GM12873 (cell line): ENCODE data around the gene CENPB.
A peak's percentile ranks its signal among the peaks of the same experiment; 100 is the strongest.

Experiments used
- TF ChIP-seq, protein P1 (sequence below): IDR thresholded peaks from 2 replicates; pipeline ENCODE4 v1.5.1; 2012; ENCODE audit warnings: low read depth, mild to moderate bottlenecking, moderate library complexity, low read length, control low read depth; ENCODE audit not compliant: insufficient read depth; ENCODE audit errors: missing control alignments

Gene CENPB

DNA sequence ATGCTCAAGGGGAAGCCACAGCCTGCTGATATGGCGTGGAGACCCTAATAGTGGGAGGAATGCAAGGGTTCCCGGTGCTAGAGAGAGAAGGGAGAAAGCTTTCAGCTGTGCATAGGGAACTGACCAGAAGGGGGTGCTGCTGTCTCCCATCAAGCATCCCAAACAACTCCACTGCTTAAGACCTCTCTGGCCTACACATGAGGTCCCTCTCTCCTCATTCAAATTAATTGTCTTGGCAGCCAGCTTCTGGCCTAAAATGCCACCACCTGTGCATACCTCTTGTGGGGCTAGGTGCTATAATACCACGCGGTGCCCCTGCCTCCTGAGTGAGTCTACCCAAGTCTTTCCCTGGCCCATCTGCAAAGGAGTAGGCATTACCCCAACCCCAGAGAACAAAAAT lies 33.4 kb downstream of the CENPB start:
- TF ChIP-seq, protein P1, sequence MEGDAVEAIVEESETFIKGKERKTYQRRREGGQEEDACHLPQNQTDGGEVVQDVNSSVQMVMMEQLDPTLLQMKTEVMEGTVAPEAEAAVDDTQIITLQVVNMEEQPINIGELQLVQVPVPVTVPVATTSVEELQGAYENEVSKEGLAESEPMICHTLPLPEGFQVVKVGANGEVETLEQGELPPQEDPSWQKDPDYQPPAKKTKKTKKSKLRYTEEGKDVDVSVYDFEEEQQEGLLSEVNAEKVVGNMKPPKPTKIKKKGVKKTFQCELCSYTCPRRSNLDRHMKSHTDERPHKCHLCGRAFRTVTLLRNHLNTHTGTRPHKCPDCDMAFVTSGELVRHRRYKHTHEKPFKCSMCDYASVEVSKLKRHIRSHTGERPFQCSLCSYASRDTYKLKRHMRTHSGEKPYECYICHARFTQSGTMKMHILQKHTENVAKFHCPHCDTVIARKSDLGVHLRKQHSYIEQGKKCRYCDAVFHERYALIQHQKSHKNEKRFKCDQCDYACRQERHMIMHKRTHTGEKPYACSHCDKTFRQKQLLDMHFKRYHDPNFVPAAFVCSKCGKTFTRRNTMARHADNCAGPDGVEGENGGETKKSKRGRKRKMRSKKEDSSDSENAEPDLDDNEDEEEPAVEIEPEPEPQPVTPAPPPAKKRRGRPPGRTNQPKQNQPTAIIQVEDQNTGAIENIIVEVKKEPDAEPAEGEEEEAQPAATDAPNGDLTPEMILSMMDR: peak; percentile 98

DNA sequence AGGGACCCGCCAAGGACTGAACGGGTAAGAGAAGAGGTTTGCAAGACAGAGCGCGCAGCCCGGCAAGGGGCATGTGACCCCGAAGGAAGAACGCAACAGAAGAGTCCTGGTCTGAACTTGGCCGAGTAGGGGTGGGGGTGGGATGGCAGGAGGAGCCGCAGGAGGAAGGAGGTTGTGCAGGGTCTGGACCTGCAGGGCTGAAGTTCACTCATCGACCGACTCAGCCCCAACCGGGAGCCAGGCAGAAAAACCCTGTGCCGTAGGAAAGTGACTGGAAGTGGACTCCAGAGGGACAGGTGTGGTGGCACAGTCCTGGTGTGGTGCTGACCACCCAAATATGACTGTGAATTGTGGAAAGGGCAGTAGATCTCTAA lies 34.2 kb downstream of the CENPB start:
- TF ChIP-seq, protein P1: no peak

DNA sequence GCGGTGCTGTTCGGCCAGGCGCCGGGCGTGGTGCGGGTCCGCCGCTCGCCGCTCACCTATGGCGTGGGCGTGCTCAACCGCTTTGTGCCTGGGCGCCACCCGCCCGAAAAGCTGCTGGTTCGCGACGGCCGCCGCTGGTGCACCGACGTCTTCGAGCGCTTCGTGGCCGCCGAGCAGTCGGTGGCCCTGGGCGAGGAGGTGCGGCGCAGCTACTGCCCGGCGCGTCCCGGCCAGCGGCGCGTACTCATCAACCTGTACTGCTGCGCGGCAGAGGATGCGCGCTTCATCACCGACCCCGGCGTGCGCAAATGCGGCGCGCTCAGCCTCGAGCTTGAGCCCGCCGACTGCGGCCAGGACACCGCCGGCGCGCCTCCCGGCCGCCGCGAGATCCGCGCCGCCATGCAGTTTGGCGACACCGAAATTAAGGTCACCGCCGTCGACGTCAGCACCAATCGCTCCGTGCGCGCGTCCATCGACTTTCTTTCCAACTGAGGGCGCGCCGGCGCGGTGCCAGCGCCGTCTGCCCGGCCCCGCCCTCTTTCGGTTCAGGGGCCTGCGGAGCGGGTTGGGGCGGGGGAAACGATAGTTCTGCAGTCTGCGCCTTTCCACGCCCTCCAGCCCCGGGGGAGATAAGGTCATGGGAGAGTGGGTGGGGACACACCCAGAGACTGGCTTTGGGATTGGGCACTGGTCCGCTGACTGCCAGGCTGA lies 34.7 kb downstream of the CENPB start:
- TF ChIP-seq, protein P1: no peak

DNA sequence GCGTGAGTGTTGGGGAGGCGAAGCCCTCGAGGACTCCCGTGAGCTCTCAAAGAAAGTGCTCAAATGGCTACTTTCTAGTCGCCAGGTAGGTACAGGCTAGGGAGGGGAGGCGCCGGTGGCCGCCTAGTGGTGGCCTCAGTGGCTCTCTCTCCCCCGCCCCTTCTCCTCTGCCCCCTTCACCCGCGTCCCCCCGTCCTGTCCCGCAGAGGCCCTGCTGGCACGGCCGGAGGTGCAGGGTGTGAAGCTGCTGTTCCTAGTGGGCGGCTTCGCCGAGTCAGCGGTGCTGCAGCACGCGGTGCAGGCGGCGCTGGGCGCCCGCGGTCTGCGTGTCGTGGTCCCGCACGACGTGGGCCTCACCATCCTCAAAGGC lies 35.2 kb downstream of the CENPB start:
- TF ChIP-seq, protein P1: no peak

DNA sequence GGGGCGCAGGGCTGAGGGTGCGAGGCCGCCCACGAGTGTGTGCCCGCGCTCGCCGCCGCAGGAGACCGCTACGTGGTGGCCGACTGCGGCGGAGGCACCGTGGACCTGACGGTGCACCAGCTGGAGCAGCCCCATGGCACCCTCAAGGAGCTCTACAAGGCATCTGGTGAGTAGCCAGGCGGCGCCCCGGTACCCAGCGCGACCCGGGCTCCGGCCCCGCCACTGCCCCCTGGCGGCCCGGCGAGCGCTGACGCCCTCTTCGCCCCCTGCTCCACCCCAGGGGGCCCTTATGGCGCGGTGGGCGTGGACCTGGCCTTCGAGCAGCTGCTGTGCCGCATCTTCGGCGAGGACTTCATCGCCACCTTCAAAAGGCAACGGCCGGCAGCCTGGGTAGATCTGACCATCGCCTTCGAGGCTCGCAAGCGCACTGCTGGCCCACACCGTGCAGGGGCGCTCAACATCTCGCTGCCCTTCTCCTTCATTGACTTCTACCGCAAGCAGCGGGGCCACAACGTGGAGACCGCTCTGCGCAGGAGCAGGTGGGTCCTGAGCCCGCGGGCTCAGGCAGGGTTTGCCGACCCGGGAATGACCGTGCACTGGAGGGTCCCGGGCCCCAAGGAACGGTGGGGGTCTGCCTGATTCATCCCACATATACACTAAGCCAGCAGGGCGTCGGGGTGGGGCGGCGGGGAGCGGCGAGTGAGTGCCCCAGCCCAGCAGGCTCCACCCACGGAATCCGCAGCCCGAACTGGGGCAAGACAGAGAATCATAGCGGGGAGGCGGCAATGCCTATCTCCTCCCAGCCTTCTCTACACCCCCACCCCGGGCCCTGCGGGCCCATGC lies 36.6 kb downstream of the CENPB start:
- TF ChIP-seq, protein P1: peak; percentile 67

DNA sequence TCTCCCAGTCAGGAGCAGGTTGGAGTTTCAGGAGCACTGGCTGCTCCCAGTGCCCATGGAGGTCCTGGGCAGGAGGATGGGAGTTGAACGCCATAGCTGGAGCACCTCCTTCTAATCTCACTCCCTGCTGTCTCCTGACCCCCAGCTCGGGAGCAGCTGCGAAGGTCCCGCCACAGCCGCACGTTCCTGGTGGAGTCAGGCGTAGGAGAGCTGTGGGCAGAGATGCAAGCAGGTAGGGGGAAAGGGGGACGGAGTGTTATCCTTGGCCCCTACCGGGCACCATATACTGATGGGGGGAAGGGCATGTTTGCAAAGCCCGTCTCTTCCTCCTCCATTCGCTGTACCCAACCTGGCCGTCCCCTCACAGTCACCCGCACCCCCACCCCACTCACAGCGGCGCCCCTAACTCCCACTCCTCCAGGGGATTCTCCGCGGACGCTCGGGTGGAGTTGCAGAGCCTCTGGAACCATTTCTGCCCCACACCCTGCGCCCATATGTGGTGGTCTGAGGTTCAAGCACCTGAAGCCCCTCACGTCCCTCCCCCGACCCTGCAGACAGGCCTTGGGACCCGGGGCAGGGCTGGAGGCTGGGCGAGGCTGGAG lies 37.4 kb downstream of the CENPB start:
- TF ChIP-seq, protein P1: no peak

DNA sequence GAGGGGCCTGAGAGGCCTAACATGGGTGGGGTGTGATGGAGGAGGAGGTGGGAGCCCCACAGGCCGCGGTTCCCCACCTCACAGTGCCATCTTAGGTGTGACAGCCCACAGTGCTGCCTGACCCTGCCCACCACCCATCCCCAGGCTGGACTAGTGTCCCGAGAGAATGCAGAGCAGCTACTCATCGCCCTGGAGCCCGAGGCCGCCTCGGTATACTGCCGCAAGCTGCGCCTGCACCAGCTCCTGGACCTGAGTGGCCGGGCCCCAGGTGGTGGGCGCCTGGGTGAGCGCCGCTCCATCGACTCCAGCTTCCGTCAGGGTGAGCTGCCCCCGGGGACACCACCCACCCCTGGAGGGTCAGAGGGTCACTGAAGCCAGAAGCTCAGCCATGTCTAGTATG lies 38.5 kb downstream of the CENPB start:
- TF ChIP-seq, protein P1: no peak
